Gastroesophageal sphincter (tissue), 4 donors: ENCODE measurements around the gene SCRN1. TPM values are rescaled to one million over a fixed set of nuclear protein-coding genes. Genes with fewer than 3 reads are reported as not detected.

Experiments used
- ATAC-seq: fragments of 150-250 bp; one replicate; pipeline ENCODE4 v1.9.1; 2016; ENCODE audit warnings: mild to moderate bottlenecking, moderate library complexity
- H3K27ac ChIP-seq, 4 donors: fragments of 200-600 bp; sonication (generic) in 3 of 4; 1 replicate in 3 of 4; 2 replicates in 1 of 4; pipeline ENCODE4 v1.5.1; 2016 to 2019
- H3K27me3 ChIP-seq: fragments of 200-600 bp; sonication (generic); one replicate; pipeline ENCODE4 v1.5.1; 2019
- H3K36me3 ChIP-seq, 2 donors: fragments of 200-600 bp; sonication (generic); one replicate each; pipeline ENCODE4 v1.5.1; 2019; ENCODE audit warnings: control low read depth in 1 of 2
- H3K4me1 ChIP-seq, 3 donors: fragments of 200-600 bp; sonication (generic); 1 replicate in 2 of 3; 2 replicates in 1 of 3; pipeline ENCODE4 v1.5.1; 2016 to 2019; ENCODE audit warnings: control low read depth in 2 of 3
- H3K4me3 ChIP-seq, 2 donors: fragments of 200-600 bp; sonication (generic); one replicate each; pipeline ENCODE4 v1.5.1; 2019; ENCODE audit warnings: mild to moderate bottlenecking in 1 of 2, moderate library complexity in 1 of 2
- H3K9me3 ChIP-seq, 3 donors: fragments of 200-600 bp; sonication (generic); one replicate each; pipeline ENCODE4 v1.5.1; 2017 to 2019; ENCODE audit warnings: control low read depth in 2 of 3
- CTCF ChIP-seq, 4 experiments: fragments of 200-600 bp in 2 of 4; fragments of 450-650 bp in 2 of 4; sonication (generic) in 1 of 4; IDR thresholded peaks; one replicate each; pipeline ENCODE4 v1.5.1; 2017 to 2019; ENCODE audit warnings: antibody characterized with exemption in 4 of 4, mild to moderate bottlenecking in 2 of 4, moderate library complexity in 2 of 4
- EP300 ChIP-seq: sonication (generic); formaldehyde crosslinking; IDR thresholded peaks from one replicate; pipeline ENCODE4 v1.6.1; 2017; ENCODE audit warnings: antibody characterized with exemption, mild to moderate bottlenecking
- POLR2A ChIP-seq, 2 donors: fragments of 450-650 bp; IDR thresholded peaks; one replicate each; pipeline ENCODE4 v1.6.1; 2017; ENCODE audit warnings: antibody characterized with exemption in 2 of 2, mild to moderate bottlenecking in 2 of 2, moderate library complexity in 1 of 2
- POLR2AphosphoS5 ChIP-seq: sonication (generic); formaldehyde crosslinking; IDR thresholded peaks from one replicate; pipeline ENCODE4 v1.6.1; 2017; ENCODE audit warnings: antibody characterized with exemption
- WGBS, 2 donors: methylation state at CpG; one replicate each; pipeline ENCODE4 v1.1.5; 2018; ENCODE audit warnings: low coverage in 1 of 2; 5-methylcytosine and 5-hydroxymethylcytosine counted together
- total RNA-seq, 4 donors: library from RNA; depleted of rRNA; stranded (reverse); fragments of >200 nt; gene quantifications; one replicate each; pipeline ENCODE4 v1.1.0, GENCODE V29; 2016

Gene SCRN1
- 100 to 1,000 TPM; 103 to 121 (median 112) TPM for total RNA-seq

- no peak for TF ChIP-seq EP300
- TF ChIP-seq POLR2AphosphoS5, result peak; percentile 32
- TF ChIP-seq CTCF (IDR thresholded peaks at IDR 0.05), result peak in 1 of 4 experiments; percentile 39
- peak; percentile 61 to 67 for TF ChIP-seq POLR2A (IDR thresholded peaks at IDR 0.05)
- Histone ChIP-seq H3K9me3 (peaks cover 0 to 16% (median 0%) of the 10 kb centered on the region in 3 donors), H3K36me3 (no peaks in the 10 kb centered on the region), H3K27ac (peak within 1 kb of the TSS; percentile 75 to 93 (median 91)), H3K4me1 (peaks cover 0 to 46% (median 4%) of the 10 kb centered on the region in 3 donors), H3K4me3 (peak within 1 kb of the TSS; percentile 67 to 98), H3K27me3 (no peaks in the 10 kb centered on the region)
- 4% methylated on average over 5 of the region's 79 CpGs; no CpG with 5 or more reads in 1 of the 2 donors for WGBS, 2 donors
- peak; percentile 65 for ATAC-seq
Observed at GRCh38 chr7:29989257-29989995, at the start of gene SCRN1. Gene SCRN1, minus strand, starts transcription at chr7:29989801. Its CDS starts 20,734 bp downstream, at chr7:29969067.

GRCh38 chr7:30038196-30038980, 48.8 kb upstream of the SCRN1 start:
- WGBS, 2 donors, result 69 to 74% methylated on average over 3 of the region's 3 CpGs

GRCh38 chr7:30036220-30036619, 46.6 kb upstream of the SCRN1 start:
- no peaks in the 10 kb centered on the region for H3K27me3 ChIP-seq
- H3K9me3 ChIP-seq, result no peaks in the 10 kb centered on the region
- 33 to 100% methylated on average over 1 to 2 of the region's 2 CpGs for whole genome bisulfite sequencing, 2 donors
- H3K36me3 ChIP-seq, result no peaks in the 10 kb centered on the region
- H3K4me1 ChIP-seq, result peaks cover 0 to 47% (median 4%) of the 10 kb centered on the region in 3 donors
- TF ChIP-seq POLR2A (IDR thresholded peaks at IDR 0.05) (no peak), EP300 (no peak), POLR2AphosphoS5 (no peak), CTCF (IDR thresholded peaks at IDR 0.05) (no peak)
- H3K27ac ChIP-seq, result no peak overlapping the region
- ATAC-seq, result no peak
- no peak overlapping the region for H3K4me3 ChIP-seq

More at GRCh38 chr7:30038196-30038980, 48.8 kb upstream of the SCRN1 start:
- Histone ChIP-seq H3K4me1 (peaks cover 0 to 40% (median 4%) of the 10 kb centered on the region in 3 donors), H3K27ac (peak overlapping the region in 1 of 4 donors; percentile 1), H3K9me3 (no peaks in the 10 kb centered on the region), H3K4me3 (no peak overlapping the region), H3K27me3 (no peaks in the 10 kb centered on the region), H3K36me3 (no peaks in the 10 kb centered on the region)
- TF ChIP-seq POLR2AphosphoS5, result peak; percentile 21
- TF ChIP-seq CTCF (IDR thresholded peaks at IDR 0.05), result no peak
- ATAC-seq, result peak; percentile 88

GRCh38 chr7:30034501-30034900, 44.9 kb upstream of the SCRN1 start:
- H3K4me1 ChIP-seq, result peaks cover 5 to 42% (median 7%) of the 10 kb centered on the region in 3 donors
- TF ChIP-seq EP300 (no peak), POLR2A (IDR thresholded peaks at IDR 0.05) (no peak), CTCF (IDR thresholded peaks at IDR 0.05) (no peak), POLR2AphosphoS5 (no peak)
- H3K27me3 ChIP-seq, result no peaks in the 10 kb centered on the region
- no peaks in the 10 kb centered on the region for H3K36me3 ChIP-seq
- no peak overlapping the region for H3K4me3 ChIP-seq
- H3K27ac ChIP-seq, result no peak overlapping the region
- no peak for ATAC-seq
- no peaks in the 10 kb centered on the region for H3K9me3 ChIP-seq
- 96 to 100% methylated on average over 2 to 3 of the region's 3 CpGs for WGBS, 2 donors
